ENCODE measurements around the gene KCTD16.
A peak's percentile ranks its signal among the peaks of the same experiment; 100 is the strongest.

KCTD16 gene

DNA sequence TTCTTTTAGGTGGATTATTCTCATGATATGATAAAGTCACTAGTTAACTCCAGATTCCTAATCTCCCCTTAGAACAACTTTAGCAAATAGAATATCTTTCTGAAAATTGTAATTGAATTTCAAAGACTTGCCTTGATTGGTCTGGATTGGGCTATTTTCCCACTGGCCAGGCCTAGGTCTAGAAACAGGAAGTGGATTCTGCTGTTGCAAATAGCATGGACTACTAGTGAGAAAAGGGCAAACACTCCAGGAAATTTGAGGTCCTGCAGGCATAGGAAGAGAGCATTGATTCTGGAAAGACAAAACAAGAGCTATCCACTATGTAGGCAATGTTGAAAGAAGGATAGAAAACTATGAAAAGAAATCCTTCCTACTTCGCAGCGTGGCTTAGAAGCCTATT lies 113.4 kb downstream of the KCTD16 start:
- DNase-seq: no peak

DNA sequence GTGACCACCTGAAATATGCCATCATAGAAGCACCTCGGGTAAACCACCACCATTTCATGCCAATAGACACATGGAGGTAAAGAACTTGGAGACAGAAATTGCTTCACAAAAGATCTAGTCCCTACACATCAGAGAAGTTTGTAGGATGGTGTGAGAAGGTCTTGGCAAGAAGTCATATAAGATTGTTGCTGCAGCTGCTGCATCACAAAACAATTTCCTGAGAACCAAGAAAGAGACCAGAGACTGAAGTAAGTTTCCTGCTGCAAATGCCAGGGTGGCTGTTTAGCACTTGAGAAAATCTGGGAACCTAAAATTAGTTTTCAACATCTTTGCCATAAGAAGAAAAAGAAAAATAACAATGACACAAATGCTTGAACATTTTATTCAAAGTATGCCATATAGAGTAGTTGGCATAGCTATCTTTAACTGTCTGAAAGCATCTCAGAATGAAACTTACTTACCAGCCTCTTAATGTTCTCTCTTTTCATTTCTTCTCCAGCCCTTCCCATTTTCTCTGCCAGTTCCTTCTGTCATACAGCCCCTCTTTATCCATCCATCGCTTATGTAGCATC lies 114.3 kb downstream of the KCTD16 start:
- no peak for DNase-seq

DNA sequence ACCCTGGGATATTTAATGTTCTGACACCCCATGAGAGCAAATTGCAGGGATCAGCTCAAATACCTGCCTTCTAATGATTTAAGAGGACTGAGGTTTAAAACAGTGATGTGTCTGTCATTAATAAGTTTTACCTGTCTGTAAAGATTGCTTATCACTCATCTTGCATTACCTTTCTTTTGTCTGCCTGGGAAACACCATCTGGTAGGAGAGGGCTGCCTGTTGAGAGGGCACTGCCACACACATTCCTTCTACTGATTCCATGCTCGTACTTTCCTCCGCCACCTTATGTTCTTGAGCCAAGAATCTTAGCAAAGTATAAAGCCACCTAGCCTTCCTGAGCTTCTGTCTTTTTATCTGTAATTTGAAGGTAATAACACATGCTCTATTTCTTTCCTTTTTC lies 118.6 kb downstream of the KCTD16 start:
- DNase-seq: no peak

DNA sequence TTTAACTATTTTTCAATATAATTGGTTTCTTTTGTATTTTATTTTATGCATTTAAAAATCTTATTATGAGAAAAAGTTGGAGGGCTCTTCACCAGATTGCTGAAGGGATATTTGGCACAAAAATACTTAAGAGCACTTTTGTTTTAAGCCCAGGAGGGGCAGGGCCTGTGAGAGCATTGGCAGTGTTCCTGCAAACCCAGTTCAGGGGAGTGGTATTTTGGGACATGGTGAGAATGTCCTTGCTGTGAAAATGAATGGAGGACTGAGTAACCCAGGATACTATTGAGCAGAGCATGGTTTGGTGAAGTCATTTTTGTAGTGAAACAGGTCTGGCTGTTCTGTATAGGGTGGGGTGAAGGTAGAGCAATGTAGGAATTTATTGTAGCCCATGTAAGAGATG lies 121.4 kb downstream of the KCTD16 start:
- peak in 5 of 51 donors; percentile 2 to 9 (median 6) for DNase-seq

DNA sequence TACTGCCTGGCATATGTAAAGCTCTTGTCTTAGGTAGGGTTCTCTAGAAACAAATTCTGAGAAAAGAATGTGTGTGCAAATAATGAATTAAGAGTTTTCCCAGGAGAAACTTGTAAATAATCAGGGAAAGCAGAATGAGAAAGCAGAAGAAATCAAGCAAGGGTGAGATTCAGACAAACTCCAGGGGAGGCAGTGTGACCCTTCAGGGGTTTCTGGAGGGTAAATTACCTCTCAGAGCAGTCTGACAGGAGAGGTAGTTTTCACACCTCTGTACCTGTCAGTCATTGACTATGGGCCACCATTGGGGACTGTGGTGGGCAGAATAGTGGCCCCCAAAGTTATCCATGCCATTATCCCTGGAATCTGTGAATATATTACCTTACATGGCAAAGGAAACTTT lies 124.6 kb downstream of the KCTD16 start:
- DNase-seq: no peak

DNA sequence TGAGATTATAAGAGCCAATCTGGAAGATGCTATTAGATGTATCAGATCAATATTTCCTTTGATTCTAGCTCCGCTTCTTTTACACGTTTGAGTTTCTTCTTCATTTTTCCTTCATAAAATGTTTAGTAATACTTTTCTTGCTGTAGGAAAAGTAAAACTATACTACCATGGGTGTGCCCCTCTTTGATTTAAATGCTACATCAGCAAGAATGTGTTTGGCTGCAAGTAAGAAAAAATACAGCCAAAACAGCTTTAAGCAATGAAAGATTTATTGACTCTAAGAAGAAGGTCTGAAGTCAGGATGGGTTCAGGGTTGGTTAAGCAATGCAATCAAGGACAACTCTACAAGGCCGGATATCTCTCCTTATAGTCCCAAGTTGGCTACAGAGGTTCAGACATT lies 126.4 kb downstream of the KCTD16 start:
- no peak for DNase-seq

DNA sequence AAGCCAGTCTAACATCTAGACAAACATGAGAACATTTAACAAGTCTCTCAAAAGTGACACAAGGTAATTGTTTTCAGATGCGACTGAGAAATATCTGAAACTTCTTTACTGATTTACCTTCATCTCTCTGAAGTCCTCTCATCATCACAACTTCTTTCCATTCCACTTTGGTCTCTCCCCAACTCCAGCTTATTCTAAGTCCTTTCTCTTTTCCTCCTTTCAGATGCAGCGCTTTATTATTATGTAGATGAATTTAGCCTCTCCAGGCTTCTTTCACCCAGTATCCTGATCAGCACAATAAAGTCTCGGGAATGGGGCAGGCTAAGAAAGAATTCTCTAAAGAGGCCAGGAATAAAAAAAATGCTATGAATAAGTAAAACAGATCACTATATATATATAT lies 128.0 kb downstream of the KCTD16 start:
- no peak for DNase-seq

DNA sequence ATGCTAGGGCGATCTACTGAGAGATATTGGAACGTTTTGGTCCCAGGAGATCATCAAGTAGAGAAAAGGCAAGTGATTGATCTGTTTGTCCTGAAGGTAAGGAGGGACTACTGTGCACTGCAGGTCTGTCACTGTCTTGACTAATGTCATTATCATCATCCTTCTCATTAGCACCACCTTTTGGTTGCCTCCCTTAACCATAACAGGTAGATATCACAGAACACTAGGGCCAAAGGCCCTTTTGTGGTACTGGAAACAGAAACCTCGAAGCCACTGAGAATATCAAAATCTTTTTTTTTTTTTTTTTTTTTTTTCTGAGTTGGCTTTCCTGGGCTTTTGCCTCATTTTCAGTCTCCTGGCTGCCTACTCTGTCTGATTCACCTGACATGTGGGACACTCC lies 134.0 kb downstream of the KCTD16 start:
- no peak for DNase-seq

DNA sequence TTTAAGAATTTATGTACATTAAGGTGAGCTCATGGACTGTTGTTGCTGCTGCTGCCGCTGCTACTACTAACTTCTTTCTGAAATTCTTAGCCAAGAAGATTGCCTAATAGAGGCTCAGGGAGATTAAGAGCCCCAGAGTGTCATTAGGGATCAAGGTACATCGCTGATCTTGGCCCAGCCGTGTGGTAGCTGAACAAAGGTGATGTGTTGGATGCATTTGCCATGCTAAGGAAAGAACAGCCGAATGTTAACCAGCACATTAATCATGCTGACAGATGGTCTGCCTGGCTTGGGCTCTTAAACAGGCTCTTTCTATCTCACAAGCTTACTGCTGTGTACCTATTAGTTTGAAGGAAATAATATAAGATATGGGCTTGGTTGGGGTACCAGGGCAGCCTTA lies 137.1 kb downstream of the KCTD16 start:
- DNase-seq: no peak

DNA sequence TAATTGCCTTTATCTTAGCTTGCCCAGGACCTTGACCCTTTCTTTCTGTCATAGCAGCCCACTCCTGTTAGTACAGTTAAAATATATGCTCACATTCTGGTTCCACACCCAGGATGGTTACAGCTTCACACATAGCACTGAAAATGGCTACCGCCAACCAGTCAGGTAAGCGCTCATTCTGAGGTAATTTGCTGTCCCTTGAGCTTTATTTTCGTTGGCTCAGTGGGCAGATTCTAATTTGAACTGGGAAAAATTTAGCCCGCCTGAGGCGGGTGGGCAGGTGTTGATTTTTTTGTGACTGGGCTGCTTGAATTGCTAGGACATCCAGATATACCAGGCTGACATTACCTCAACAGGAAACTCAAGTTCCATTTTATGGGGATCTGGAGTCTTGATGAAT lies 137.5 kb downstream of the KCTD16 start:
- DNase-seq: no peak

DNA sequence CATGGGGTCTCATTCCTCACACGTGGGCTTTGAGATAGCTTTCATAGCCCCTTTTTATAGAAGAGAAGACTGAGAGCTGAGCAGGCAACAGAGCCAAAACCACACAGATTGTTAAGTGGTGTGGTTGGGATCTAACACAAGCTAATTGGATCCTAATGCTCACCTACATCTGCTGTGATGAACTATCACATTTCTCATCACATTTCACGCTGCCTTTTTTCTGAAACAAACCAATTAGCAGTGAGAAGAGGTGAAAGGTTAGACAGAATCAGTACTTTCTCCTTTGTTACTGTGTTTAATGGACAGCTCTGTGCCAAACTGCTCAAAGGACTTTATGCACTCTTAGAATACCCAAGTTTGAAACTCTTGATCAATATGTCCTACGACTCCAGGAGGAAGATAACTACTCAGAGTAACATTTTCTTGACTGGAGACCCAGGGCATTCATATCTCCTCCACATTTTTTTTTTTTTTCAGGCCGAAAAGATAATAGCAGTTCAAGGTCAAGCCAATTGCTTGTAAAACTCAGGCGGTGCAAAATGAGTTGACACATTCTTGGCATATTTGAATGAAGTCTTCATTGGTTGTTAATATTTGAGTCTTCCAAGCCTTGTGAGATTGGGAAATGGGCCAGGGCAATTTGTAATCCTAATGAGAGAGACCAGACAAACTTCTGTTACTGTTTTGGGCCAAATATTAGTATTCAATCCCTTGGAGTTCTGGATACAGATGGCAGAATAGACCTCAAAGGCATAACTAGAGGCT lies 138.4 kb downstream of the KCTD16 start:
- no peak for DNase-seq

DNA sequence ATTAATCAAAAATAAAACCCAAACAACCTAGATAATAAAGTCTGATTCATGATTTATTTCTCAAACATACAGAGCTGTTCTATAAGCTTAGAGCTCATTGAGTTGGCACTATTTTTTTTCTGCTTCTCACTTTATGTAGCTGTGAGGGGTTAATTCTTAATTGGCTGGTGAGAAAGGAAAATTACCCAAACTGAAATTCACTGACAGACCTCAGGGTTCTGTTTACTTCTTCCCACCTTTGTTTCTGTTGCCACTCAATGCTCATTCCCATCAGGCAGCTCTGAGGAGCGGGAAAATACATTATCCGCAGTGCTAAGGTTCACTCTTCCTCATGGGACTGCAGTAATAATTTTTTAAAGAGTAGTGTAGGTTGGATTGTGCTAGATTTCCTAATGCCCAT lies 139.9 kb downstream of the KCTD16 start:
- no peak for DNase-seq

DNA sequence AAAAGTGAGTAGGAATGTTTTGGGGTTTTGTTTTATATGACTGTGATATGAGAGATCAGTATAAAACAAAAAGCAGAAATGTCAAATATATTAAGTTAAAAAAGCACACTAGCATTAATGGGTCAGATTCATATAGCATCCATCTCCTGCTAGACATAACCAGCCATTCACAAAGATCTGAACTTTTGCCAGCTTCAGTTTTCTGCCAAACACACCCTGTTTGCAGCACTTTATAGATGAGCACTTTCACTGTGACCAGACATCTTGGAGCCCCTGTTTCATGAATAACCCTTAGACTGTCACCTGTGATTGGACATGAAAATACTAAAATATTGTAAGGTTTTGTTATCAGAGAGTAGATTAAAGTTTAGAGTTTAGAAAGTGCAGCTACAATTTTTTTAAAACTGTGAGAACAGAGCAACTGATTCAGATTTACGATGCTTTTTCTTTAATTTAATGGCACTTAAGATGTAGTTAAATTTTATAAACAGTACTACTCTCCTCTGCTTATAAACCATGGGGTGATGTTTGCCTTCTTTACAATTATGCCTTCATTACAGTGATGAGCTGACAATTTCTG lies 142.6 kb downstream of the KCTD16 start:
- DNase-seq: no peak

DNA sequence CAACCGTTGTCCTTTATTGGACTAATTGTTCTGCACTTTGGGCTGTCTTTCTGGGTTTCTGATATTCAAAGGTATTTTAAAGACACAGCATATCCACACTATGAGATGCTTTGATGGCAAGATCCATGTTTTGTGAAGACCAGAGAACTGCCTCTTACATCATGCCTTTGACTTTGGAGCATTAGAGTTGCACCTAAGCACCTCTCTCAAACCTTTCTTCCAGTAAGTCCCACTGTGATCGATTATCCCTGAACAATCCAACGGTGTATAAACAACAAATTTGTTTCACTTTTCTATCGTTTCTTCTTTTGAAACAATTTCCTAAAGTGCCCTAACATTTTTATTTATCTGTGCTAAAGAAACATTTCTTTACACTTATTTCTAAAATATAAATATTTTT lies 144.4 kb downstream of the KCTD16 start:
- no peak for DNase-seq

DNA sequence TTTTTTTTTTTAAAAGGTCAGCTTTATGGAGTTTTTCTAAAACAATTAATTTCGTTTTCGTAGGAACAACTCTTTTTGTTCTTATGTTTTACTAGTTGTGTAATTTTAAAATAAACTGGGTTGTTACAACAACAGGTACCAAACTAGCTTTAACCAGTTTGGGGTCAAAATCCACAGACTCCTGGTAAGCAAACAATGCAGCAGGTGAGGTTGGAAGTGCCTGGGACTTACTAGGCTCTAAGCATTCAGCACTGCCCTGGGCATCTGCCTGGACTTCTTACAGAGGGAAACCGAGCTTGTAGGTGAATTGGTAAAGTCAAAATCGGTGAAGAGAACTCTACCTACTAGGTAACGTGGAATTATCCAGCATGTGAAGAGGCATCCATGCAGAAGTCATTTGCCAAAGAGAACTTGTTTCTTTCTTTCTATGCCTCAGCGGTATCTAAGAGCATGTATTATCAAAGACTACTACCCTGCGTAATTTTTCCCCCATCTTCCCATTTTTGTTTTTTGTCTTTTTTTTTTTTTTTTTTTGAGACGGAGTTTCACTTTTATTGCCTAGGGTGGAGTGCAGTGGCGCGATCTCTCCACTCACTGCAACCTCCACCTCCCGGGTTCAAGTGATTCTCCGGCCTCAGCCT lies 145.4 kb downstream of the KCTD16 start:
- no peak for DNase-seq

DNA sequence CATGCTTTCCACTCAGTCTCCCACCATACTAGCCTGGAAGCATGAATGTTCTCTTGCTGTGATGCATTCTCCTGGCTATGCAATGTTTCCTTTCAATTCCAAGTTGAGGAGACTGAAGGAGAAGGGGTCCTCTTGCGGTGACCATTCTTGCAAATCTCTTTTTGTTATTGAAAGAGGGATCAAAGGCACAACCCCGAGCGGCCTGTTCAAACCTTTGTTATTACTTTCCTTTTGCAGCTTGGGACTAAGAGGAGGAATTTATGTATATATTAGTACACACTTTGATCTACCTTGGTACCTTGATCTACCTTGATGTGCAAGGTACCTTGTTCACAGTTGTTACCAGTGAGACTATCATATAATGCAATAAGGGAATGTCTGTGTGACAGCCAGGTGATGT lies 147.3 kb downstream of the KCTD16 start:
- no peak for DNase-seq

DNA sequence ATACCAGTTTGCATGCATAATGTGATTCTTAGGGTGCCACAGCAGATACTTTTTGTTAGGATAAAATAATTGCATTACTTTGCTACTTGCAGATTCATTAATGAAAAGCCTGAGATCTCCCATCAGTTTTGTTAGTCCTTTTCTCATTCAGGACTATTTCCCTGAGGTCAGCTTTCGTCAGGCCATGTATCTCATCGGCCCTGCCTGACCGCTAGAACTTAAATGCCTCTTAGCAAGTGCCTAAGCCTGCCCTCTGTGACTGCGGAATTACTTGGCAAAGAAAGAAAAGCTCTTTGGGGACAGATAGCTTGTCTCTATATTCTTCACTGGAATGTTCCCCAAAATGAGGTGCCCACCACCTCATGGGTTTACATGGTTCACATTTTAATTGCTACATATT lies 147.8 kb downstream of the KCTD16 start:
- DNase-seq: no peak

DNA sequence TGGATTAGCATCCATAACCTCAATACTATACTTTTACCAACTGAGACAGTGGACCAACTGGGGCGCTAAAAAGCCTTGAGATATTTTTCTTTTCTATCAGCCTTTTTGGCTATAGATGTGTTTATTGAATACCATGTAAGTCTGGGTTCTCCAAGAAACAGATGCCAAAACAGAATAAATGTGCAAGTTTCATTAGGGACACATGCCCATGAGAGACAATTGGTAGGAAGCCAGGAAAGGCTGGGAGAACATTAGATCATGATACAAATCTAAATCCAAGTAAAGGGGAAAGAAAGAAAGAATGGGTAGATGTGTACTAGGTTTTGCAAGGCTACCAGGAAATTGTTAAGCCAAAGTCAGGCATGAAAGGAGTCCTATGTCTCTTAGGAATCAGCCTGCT lies 152.5 kb downstream of the KCTD16 start:
- DNase-seq: no peak

DNA sequence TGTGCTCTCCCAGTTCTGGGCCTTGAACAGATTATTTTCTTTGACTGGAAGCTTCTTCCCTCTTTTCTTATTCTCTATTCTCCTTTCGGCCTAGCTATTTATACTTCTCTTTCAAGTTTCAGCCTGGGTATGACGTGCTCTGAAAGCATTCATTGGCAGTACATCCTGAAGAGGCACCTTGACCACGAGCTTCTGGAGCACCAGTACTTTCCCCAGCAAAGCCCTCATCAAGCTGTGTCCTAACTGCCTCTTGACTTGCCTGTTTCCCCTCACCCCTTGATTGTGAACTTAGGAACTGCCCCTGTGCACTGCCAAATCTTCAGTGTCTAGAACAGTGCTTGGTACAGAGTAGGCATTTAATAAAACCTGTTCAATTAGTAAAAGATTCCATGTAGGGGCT lies 154.9 kb downstream of the KCTD16 start:
- peak in 1 of 51 donors; percentile 2 for DNase-seq

DNA sequence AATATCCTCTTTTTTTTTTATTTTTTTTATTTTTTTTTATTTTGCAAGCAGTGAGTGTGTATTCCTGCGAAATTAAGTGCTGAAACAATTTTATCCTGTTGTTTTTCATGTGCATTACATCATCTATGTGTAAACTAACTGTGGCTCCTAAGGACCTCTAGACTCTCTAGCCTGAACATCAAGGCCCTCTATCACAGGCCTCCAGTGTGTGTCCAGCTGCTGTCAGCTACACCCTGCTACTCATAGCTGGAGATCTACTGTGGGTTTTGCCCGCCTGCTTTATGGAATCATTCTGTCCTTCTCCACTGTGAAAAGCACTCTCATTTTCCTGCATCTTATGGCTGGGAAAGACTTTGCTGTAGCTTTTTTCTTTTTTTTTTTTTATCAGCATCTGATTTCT lies 157.8 kb downstream of the KCTD16 start:
- DNase-seq: no peak

DNA sequence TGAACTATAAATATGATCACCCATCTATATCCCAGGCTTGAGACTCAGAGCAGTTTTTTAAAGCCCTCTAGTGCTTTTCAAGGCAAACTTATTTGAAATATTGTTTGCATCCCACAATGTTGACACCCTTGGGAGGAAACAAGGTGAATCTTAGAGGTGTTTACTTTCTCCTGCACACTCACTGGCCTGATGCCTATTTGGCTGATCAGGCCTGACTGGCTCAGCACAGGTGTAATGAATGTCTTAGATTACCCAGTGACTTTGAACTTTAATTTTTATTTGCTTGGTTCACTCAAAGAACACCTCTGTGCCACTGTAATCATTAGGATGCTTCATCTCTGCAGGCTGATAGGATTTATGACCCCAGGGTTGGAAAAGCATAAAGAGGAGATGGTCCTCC lies 158.3 kb downstream of the KCTD16 start:
- DNase-seq: no peak

DNA sequence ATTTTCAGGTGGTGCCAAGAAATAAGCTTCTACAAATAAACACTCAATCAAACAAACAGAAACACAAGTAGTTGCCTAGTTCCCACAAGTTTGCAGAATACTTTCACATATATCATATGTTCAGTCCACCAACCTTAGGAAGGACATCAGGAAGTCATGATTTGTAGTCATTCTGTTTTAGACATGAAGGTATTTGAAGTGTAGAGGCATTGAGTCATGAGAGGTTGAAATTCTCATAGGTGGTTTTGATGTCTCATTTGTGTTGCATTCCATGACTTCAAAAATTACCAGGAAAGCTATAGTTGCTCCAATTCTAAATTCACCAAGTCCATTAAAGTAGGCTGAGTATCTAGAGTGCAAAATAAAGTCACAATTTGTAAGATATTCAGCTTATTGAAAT lies 159.0 kb downstream of the KCTD16 start:
- DNase-seq: no peak

DNA sequence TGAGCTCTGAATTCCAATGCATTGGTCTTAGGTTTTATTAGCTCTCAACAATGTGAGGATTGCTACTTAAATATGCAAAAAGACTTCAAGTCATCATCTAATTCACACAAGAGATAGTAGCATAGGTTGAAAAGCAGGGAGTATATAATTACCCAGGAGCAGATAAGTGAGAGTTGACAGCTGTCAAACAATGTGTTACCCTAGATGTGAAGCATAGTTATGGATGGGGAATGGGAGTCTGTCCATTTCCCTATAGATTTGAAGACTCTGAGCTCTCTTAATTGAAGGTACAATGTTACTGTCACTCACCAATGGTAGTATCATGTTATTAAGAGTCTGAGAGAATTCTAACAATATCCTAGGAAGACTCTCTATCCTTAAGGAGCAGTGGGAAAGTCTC lies 160.7 kb downstream of the KCTD16 start:
- no peak for DNase-seq

Data from hypothalamus (tissue), 51 donors.